HG03175 (cell line): ENCODE data around the gene C3.
"Not testable (repeated sequence)": the region's sequence is repeated elsewhere in the genome, so short reads cannot be mapped to it uniquely, and the experiment has no call there.

Source experiments
- ATAC-seq: cut with Tn5 transposase; IDR thresholded peaks from one replicate; pipeline ENCODE4 v1.9.1; 2021; ENCODE audit warnings: mild to moderate bottlenecking, moderate library complexity; ENCODE audit not compliant: unreplicated experiment

The C3 gene

GRCh38 chr19:6667114-6667627 is 53.3 kb downstream of the C3 start:
- ATAC-seq = no peak

DNA sequence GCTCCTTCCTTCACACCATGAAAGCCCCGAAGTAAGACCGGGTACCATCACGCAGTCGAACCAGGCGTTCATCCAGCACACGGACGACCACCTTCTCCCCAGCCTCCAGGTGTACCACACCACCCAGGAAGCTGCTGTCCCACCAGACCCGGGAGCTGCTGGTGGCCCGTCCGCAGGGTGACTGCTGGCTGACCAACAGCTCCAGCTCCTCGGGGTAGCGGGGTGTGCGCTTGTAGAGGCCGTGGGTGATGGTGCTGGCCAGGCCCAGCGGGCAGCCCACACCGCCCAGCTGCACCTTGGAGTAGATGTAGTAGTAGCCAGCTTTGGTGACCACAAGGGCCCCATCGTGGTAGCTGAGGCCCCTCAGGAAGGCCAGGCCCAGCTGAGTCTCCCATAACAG is 55.5 kb downstream of the C3 start:
- no peak for ATAC-seq

DNA sequence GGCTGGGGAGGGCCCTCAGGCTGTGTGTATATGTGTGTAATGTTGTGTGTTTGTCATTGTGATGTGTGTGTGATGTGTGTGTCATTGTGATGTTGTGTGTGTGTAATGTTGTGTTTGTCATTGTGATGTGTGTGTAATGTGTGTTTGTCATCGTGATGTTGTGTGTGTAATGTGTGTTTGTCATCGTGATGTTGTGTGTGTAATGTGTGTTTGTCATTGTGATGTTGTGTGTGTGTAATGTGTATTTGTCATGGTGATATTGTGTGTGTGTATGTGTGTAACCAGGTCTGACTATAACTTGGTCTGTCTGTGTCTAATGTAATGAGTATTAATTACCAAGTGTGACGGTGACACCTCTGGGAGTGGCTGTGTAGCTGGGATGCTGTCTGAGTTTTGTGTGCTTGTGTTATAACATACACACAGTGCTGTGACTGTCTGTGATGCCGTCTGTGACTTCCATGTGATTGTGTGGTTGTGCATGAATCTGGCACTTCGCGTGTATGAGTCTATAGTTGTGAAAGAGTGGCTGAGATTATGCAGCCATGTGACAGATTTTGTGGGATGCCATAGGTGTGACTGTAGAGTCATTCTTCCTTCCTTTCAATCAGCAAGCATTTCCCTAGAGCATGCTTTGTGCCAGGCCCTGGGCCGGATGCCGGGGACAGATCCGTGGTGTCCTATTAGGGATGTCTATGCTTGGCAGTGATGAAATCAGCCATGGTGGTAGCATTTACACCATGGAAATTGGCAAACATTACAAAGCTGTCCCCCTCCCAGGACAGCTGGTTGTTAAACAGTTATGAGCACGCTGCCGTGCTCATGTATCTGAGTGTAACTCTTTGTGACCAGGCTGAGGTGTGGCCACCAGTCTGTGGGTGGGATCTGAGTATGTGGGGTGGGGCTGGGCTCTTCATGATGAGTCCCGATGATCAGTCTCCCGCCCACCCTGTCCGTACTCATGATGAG is 56.9 kb downstream of the C3 start:
- no peak for ATAC-seq

DNA sequence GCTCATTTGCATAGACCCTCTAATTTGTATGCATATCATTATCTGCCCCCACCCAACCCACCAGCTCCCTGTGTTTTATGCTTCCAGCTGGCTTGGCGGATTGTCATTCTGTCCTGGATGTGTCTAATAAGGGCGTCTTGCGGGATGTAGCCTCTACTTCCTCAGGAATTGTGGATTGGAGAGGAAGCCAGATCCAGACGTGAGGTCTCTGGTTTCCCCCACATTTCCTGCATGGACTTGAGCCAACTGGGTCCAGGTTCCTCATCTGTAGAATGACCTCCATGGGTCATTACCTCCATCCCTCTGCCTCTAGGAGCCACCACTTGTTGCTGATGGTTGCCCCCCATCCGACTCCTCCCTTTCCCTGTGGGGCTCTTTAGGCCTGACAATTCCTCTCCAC is 57.7 kb downstream of the C3 start:
- no peak for ATAC-seq

GRCh38 chr19:6661509-6662244 is 58.8 kb downstream of the C3 start:
- ATAC-seq = not testable (repeated sequence)

DNA sequence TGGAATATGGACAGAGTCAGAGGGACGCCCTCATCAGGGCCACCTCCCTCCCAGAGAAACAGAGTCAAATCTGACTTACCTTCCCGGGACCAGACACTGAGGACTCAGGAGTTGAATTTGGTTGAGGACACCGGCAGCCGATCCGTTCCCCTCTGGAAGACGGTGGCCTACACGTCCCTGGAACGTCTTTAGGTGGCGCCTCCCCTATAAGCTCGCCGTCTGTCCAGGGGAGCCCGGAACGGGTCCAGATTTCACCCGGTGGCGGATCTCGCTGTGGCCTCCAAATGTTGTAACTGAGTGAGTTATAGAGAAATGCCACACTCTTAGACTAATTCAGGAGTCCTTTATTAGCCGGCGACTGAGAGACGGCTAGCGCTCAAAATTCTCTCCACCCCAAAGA is 59.5 kb downstream of the C3 start:
- no peak for ATAC-seq

DNA sequence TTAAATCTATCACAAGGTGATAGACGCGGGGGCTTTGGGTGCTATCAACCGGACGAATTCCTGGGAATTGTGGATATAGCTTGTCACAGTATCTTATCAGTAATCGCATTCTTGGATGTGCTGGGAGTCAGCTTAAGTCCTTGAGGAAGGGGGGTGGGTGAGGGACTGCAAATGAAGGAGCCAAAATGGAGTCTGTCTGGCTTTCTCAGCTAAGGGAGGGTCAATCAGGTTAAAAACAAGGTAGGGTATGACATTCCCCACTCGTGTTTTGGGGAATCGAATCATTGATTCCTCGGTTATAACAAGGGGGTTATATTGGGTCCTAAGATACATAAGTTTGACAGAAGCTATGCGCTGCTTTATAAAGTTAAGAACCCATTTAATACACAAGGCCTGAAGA is 64.1 kb downstream of the C3 start:
- not testable (repeated sequence) for ATAC-seq

DNA sequence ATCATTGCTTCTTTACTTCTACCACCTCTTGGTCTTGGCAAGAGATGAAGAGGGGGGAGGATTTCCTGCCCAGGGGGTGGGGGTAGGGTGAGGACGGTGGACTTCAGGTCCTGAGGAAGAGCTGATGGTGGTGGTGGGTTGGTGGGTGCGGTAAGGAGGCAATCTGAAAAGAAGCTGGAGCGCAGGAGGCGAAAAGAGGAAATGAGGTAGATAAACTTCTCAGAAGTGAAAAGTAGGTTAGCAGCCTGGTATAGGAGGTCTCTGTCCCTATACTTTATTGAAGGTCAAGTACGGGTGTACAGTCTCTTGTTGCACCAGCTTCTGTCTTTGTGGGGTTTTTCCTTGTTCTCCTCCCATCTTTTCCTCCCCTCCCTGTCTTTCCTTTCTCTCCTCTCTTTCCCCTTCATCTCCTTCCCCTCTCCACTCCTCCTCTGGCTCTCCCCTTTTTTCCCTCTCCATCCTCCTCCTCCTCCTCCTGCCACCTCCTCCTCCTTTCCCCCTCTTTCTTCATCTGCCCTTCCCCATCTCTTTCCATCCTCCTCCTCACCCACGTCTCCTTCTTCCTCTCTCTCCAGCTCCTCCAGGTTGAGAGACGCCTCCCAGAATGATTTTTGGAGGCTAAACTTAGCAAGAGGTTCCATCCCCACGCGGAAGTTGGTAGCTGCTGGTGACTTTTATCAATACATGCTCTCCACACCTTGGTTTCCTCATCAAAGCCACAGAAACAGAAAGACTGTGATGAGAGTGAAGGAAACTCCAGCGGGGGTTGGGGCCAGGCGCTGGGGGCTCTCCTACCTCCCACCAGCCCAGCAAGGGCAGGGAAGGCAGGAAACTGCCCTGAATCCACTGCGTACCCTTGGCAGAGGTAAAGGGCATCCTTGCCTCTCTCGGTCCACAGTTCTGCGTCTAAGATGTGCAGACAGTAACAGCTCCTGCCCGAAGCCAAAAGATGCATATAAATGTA is 65.8 kb downstream of the C3 start:
- ATAC-seq = no peak

DNA sequence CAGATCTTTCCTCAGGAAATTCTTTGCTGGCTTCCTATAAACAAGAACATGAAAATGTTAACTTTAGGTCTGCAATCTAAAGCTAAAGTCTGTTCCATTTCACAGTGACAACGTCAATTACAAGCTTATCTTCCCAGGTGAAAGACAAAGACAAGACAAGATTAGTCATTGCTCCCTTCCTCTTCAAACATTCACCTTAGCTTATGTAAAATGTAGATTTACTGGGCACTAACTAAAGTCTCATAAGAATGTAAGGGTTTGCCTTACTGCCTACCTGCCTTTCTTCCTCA is 67.7 kb downstream of the C3 start:
- no peak for ATAC-seq

- no peak for ATAC-seq
Measured at GRCh38 chr19:6651965-6652804, 68.3 kb downstream of the C3 start.

- no peak for ATAC-seq
Measured at GRCh38 chr19:6649185-6649584, 71.3 kb downstream of the C3 start.

DNA sequence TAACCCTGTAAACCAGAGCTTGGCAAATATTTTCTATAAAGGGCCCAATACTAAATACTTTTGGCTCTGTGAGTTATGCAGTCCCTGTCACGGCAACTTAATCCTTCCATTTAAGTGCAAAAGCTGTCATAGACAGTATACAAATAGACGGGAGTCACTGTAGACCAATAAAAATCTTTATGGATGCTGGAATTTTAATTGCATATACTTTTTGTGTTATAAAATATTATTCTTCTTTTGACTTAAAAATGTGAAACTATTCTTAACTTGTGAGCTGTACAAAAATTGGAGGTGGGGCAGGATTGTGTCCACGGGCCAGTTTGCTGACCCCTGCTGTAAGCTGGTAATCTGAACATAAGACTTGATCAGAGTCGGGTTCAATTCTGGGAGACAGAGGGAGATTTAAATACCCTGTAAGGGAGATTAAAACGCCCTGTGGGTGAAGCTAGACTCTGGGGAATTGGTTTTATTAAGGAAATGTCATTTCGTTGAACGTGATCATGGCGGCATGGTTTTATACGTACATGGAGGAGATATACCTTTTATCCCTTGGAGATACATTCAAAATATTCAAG is 72.2 kb downstream of the C3 start:
- no peak for ATAC-seq

DNA sequence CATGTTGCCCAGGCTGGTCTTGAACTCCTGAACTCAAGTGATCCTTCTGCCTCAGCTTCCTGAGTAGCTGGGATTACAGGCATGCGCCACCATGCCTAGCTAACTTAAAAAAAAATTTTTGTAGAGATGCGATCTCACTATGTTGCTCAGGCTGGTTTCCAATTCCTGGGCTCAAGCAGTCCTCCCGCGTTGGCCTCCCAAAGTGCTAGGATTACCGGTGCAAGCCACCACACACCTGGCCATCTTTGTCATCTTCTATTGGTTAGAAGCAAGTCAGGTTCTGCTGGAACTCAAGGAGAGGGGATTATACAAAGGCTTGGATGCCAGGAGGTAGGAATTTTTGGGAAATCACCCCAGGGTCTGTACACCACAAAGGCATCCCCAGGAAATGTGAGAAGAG is 75.7 kb downstream of the C3 start:
- no peak for ATAC-seq

GRCh38 chr19:6640333-6640732 is 80.1 kb downstream of the C3 start:
- not testable (repeated sequence) for ATAC-seq

- no peak for ATAC-seq
Measured at GRCh38 chr19:6639439-6639838, 81.0 kb downstream of the C3 start.

GRCh38 chr19:6633456-6633813 is 87.0 kb downstream of the C3 start:
- ATAC-seq = not testable (repeated sequence)

- ATAC-seq = not testable (repeated sequence)
Measured at GRCh38 chr19:6632747-6633455, 87.5 kb downstream of the C3 start.

GRCh38 chr19:6632002-6632621 is 88.3 kb downstream of the C3 start:
- ATAC-seq = no peak
